K562 (cell line): ENCODE measurements around the gene APC2.

Experiments used
- CTCF ChIP-seq, 3 experiments: IDR thresholded peaks in 2 of 3; conservative IDR thresholded peaks in 1 of 3; 2 replicates each; pipeline ENCODE4 v1.5.1; 2011 to 2012; ENCODE audit warnings: low read length in 3 of 3, mild to moderate bottlenecking in 3 of 3, control low read depth in 2 of 3, improper control_type of control experiment in 1 of 3, inconsistent platforms in 1 of 3, low read depth in 1 of 3, mixed read lengths in 1 of 3, moderate library complexity in 1 of 3; ENCODE audit not compliant: insufficient read depth in 2 of 3
- NRF1 ChIP-seq, 2 experiments: fragments of 450-650 bp; IDR thresholded peaks in 1 of 2; conservative IDR thresholded peaks in 1 of 2; 2 replicates each; pipeline ENCODE4 v1.6.1; 2014; ENCODE audit warnings: mild to moderate bottlenecking in 2 of 2
- POLR2A ChIP-seq: fragments of 450-650 bp; conservative IDR thresholded peaks from 2 replicates; pipeline ENCODE4 v1.6.1; 2016
- RBBP5 ChIP-seq: fragments of 200-600 bp; sonication (generic); IDR thresholded peaks from 2 replicates; pipeline ENCODE4 v1.6.1; 2012; ENCODE audit warnings: borderline replicate concordance, mild to moderate bottlenecking, low read length, control low read depth, inconsistent platforms; ENCODE audit not compliant: insufficient read depth, poor library complexity, severe bottlenecking

DNA sequence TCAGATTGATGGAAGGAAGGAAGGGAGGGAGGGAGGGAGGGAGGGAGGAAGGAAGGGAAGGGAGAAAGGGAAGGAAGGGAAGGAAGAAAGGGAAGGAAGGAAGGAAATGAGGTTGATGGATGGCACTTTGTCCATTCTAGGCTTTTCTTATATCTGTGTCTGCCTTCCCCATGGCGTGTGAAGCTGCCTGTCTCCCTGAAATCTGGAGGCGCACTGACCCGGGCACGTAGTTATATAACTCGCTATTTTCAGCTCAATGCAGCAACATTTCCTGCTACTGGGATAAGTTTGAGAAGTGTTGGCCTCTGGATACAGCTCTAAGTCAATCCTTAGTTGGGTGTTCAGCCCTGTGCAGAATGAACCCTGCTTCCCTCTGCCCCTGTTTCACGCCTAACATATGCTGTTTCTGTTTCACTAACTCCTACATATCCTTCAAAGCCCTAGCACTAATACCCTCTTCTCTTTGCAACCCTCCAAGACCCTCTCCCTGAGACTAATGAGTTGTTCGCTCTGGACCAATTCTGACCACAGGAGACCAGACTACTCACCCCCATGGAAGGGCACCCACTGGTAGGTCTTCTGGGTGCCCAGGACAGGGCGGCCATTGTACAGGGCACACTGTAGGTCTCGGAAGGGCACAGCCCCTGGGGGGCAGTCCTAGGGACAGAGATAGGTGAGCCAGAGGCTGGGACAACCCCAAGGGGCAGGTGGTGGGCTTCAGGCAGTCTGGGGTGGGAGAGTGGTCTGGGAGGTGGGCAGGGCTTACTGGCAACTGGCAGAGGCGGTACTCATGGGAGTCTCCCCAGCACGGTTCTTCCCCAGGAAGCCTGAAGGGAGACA lies 59.9 kb downstream of the APC2 start:
- TF ChIP-seq RBBP5: no peak
- no peak for TF ChIP-seq CTCF (IDR thresholded peaks at IDR 0.05 in 2 of 3, conservative IDR thresholded peaks at IDR 0.05 in 1 of 3; ENCODE audit: insufficient read depth in 2 of 3, low read depth in 1 of 3, low read length in 3 of 3)
- no peak for TF ChIP-seq POLR2A
- no peak for TF ChIP-seq NRF1 (conservative IDR thresholded peaks at IDR 0.05 in 1 of 2, IDR thresholded peaks at IDR 0.05 in 1 of 2)
